NCI-H187 treated with DMSO at 0.1 percent for 48 hours (cell line): ENCODE results near the gene HIBCH.
"Not testable (repeated sequence)": the region's sequence is repeated elsewhere in the genome, so short reads cannot be mapped to it uniquely, and the experiment has no call there.

Experiments
- DNase-seq: peaks from one replicate; lab custom pipeline; 2025; lab: John Stamatoyannopoulos, UW

The HIBCH gene

GRCh38 chr2:190319555-190320498 lies at the start of gene HIBCH:
HIBCH (minus strand) TSS chr2:190319826; CDS start chr2:190319750, 76 bp downstream.
- peak; percentile 79 for DNase-seq

- no peak for DNase-seq
Observed at GRCh38 chr2:190367091-190367490, 47.5 kb upstream of the HIBCH start.

GRCh38 chr2:190366248-190366753 lies 46.7 kb upstream of the HIBCH start:
- no peak for DNase-seq

DNA sequence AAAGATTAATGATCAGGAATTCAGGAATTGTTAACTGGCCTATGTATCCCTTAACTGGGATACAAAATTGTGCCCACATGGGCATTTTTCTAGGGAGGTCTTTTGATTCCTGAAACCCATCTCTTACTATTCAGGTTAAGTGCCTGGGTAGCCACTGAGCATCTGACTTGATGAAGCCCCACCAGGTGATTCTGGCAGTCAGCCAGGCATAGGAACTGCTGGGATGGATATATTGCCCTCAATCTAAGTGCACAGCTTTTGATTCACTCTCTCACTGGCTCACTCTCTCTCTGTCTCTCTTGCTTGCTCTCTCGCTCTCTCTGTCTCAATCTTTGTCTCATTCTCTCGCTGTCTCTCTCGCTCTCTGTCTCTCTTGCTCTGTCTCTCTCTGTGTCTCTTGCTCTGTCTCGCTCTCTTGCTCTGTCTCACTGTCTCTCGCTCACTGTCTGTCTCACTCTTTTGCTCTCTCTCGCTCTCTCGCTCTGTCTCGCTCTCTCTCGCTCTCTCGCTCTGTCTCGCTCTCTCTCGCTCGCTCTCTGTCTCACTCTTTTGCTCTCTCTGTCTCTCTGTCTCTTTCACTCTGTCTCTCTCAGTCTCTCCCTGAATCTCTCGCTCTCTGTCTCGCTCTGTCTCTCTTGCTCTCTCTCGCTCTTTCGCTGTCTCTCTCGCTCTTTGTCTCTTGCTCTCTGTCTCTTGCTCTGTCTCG lies 46.0 kb upstream of the HIBCH start:
- no peak for DNase-seq

- DNase-seq: no peak
Observed at GRCh38 chr2:190362894-190363293, 43.3 kb upstream of the HIBCH start.

- DNase-seq: no peak
Observed at GRCh38 chr2:190361572-190361971, 41.9 kb upstream of the HIBCH start.

DNA sequence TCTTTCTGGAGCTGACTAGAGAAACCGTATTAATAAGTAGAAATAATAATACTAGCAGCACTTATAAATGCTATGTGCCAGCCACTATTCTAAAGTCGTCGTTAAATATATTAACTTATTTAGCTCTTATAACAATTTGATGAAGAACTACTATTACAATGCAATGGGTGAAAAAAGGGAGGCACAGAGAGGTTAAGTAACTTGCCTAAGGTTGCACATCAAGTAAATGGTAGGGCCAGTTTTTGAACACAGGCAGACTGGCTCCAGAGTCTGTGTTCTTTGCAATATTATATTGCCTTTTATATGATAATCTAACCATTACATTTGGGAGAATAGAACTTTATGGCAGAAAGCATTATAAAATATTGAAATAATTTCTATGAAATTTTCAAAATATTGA lies 41.3 kb upstream of the HIBCH start:
- DNase-seq: no peak

DNA sequence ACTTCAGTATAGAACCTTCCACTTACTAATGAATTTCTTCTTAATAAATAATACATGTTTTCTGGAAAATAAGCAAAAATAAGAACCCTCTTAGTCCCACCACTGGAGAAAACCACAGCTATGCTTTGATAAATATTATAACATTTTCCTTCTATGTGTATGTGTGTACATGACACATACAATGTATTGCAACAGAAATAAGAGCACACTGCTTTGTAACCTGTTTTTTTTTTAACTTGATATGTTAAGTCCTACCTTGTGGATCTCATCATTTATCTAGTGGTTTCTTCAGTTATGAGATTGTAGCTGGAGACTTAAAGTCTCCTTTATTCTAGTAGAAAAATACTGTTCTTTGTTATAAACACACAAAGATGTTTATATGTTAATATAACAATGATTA lies 40.9 kb upstream of the HIBCH start:
- no peak for DNase-seq

DNA sequence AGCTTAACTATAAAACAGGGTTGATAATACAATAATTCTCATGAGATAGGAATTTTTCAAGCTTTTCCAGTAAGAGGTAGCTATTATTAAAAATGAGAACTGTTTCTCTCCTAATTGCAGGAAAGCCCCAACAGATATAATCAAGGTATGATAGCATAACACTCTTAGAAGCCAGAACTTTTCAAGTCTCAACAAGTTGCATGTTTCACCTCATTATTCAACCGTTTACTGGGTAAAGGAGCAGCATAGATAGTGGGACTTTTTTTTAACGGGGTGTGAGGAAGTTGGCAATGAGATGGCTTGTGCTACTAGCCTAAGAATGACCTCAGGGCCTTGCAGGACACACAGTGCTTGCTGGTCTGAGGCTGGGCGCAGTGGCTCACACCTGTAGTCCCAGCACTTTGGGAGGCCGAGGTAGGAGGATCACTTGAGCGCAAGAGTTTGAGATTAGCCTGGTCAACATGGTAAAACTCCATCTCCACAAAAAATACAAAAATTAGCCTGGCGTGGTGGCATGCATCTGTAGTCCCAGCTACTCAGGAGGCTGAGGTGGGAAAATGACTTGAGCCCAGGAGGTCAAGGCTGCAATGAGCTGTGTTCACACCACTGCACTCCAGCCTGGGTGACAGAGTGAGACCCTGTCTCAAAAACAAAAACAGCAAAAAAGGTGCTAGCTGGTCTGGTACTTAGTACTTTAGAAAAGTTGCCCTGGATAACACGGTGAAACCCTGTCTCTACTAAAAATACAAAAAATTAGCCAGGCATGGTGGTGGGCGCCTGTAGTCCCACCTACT lies 39.2 kb upstream of the HIBCH start:
- not testable (repeated sequence) for DNase-seq

DNA sequence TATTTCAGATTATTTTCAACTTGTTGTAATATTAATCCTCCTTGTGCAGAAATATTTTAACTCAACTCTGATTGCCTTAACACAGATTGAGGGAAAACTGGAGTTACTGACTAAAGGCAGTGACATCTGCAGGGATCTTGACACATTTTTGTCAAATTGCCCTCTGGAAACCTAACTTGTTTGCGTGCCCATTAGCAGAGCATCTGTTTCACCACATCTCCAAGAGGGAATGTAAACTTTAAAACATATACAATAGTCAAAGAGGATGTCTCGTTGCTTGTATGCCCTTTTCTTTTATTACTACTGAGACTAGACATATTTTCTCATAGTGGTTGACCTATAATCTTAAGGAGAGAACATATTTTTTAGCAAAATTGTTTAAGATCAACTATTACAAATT lies 38.0 kb upstream of the HIBCH start:
- DNase-seq: no peak

DNA sequence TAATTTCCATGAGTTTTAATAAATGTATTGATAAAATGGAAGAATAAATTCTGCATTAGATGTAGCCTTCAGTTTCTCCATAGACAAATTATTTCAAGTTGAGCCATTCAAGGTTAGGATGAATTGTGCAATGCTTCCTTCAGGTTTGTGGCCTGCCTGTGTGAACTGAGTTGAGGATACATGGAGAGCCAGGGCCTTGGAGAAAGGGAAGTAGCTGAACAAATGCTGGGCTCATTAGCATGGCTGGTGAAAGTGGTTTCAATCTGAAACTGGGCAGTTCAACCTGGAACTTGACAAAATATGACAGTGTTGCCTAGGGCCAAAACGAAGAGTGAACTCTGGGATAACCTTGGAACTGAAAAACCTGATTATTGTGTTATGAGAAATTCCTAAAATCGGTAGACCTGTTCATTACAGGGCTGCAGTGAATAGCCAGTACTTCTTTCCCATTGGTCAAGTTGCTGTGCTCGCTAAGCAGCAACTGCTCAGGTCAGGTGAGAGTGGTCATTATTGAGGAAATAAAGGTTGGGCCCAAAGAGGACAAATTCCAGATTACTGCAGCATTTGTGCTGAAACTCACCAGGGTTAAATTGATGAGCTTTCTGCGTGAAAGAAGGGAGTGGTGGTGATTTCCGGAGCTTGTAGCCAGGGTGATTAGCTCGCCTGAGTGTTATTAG lies 36.5 kb upstream of the HIBCH start:
- no peak for DNase-seq

- DNase-seq: no peak
Observed at GRCh38 chr2:190354003-190354690, 34.5 kb upstream of the HIBCH start.

GRCh38 chr2:190353537-190353899 lies 33.9 kb upstream of the HIBCH start:
- DNase-seq: no peak

- DNase-seq: no peak
Observed at GRCh38 chr2:190352668-190353536, 33.3 kb upstream of the HIBCH start.

DNA sequence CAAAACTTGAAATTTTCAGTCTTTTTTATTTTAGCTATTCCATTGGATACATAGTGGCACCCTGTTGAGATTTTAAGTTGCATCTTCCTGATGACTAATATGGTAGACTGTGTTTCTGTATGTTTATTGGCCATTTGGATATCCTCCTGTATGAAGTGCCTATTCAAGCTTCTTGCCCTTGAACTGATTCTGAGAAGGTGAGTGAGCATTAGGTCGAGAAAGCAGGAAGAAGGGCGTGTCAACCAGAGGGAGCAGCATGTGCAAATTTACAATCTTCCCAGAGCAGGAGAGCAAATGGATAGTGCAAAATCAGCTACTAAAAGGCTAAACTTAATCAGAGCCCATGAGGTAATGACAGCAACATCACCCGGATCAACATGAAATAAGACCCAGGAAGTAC lies 32.3 kb upstream of the HIBCH start:
- no peak for DNase-seq

- no peak for DNase-seq
Observed at GRCh38 chr2:190350371-190350770, 30.7 kb upstream of the HIBCH start.

DNA sequence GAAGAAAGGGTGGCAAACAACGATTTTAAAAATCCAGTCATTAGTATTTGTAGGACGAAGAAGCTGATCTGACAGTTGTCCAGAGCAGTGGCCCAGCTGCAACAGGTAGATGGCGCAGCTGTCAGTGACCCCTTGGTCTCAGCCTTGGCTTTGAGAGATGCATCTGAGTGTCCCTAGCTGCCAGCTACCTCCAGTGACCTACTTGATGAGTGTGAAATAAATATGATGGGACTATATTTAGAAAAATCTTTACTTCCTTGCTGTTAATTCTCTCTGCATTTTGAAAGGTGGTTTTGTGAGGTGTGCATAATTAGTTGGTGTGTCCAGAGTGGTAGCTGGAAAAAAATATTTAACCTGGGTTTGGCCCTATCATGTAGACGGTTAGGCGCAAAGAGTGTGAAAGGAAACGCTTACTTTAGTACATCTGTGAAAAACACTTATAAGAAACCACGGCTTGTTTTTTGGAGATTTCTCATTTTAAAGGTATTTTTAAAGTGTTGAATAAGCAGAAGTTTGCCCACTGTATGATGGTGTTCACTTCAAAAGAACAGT lies 24.7 kb upstream of the HIBCH start:
- no peak for DNase-seq

- no peak for DNase-seq
Observed at GRCh38 chr2:190343536-190344275, 24.1 kb upstream of the HIBCH start, which contains the start of gene INPP1. INPP1 (plus strand) TSS chr2:190343589; CDS start chr2:190360103, 16,514 bp downstream.

DNA sequence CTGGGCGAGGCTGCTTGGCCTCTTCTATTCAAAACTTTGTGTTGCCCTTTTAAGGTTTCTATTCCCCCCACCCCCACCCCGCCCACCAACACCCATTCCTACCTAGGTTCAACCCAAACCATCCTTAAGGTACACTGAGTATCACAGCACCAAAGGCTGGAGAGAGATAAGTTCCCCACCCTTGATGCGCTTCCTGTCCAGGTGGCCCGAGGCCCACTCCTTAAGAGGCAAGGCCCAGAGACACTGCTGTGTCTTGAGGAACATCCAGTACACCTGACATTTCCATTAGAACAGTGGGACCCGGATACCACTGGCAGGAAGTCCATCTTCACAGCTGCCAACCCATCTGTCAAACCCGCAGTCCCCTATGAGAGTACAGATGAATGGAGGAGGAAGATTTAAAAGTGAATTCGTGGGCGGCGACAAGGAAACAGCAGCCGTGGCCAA lies 23.5 kb upstream of the HIBCH start:
- no peak for DNase-seq
